WI38 (cell line): Measurements from ENCODE around the gene KAT2B.

Experiments
- H3K4me3 ChIP-seq: 2 replicates; pipeline ENCODE4 v1.5.1; 2011; ENCODE audit warnings: low read depth, mild to moderate bottlenecking, control low read depth, low read length
- TF ChIP-seq, protein P1 (sequence below): IDR thresholded peaks from 2 replicates; pipeline ENCODE4 v1.5.1; 2012; ENCODE audit warnings: low read depth, mild to moderate bottlenecking, control low read depth, low read length

KAT2B gene

DNA sequence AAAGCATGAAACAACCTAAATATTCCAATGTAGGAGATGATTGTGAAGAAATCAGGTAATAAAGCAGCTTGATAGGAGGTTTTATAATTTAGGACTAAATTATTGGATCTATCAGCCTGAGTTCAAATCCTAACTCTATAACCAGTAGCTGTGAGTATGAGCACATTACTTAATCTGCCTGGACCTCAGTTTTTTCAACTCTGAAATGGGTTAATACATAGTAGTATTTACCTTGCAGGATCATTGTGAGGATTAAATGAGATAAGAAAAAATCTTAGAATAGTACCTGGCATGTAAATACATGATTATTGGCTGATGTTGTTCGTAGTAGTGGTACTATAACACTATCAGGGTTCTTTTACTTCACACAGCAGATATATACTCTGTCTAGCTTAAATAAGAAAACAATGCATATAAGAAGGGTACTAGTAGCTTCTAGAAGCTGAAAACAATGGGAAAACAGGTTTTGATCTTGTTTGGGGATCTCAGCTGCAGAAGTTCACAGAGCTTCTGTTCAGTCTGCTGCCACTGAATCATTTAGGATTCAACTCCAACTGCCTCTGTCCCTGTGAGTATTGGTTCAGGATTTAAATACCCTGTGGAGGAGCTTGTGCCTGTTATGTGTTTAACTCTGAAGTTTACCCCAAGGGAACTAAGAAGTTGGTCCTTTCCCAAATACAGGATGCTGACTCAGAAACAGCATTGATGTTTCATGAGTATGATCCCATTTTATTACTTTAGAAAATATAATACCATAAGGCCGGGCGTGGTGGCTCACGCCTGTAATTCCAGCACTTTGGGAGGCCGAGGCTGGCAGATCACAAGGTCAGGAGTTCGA, 34.2 kb downstream of the KAT2B start:
- TF ChIP-seq, protein P1, sequence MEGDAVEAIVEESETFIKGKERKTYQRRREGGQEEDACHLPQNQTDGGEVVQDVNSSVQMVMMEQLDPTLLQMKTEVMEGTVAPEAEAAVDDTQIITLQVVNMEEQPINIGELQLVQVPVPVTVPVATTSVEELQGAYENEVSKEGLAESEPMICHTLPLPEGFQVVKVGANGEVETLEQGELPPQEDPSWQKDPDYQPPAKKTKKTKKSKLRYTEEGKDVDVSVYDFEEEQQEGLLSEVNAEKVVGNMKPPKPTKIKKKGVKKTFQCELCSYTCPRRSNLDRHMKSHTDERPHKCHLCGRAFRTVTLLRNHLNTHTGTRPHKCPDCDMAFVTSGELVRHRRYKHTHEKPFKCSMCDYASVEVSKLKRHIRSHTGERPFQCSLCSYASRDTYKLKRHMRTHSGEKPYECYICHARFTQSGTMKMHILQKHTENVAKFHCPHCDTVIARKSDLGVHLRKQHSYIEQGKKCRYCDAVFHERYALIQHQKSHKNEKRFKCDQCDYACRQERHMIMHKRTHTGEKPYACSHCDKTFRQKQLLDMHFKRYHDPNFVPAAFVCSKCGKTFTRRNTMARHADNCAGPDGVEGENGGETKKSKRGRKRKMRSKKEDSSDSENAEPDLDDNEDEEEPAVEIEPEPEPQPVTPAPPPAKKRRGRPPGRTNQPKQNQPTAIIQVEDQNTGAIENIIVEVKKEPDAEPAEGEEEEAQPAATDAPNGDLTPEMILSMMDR = no peak
- no peak overlapping the region for H3K4me3 ChIP-seq

DNA sequence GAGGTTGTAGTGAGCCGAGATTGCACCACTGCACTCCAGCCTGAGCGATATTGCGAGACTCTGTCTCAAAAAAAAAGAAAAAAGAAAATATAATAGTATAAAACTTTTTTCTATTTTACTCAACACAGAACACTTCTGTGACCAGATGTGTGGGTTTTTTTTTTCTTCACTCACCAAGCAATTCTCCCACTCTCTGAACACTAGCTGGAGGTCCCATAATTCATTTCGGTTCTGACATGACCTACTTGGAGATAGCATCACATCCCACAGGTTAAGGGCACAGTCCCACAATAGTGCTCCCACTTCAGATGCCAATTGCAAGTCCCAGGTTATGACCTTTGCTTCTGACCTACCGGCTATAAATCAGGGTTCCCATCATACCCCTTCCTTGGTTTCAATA, 35.0 kb downstream of the KAT2B start:
- TF ChIP-seq, protein P1 = no peak

DNA sequence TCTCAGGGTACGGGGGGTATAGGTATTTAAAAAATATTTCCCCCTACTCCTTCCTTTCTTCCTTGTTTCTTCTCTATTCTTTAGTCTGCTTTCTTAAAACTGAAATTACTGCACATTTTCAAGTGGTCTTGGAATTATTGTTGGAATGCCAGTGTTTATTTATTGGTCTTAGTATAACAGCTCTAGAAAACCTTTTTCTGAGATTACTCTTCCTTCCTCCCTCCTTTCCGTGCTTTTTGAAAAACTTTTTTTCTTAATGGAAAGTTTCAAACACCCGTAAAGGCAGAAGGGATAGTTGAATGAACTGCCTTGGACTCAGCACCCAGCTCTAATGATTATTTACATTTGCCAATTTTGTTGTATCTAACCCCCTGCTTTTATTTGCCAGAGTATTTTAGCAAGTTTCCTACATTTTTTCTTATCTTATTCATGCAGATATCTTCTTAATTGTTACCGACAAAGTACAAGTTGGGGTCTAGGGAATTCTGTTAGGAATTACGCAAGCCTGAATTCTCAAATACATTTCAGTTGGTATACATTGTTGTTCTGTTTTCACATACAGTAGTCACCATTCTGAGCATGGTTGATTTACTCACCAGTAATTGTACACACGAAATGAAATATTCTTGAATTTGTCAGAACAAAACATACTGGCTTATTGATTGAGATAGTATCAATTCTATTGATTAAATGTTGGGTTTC, 36.2 kb downstream of the KAT2B start:
- H3K4me3 ChIP-seq = no peak overlapping the region
- TF ChIP-seq, protein P1 = no peak

More for the DNA sequence above, 35.0 kb downstream of the KAT2B start:
- H3K4me3 ChIP-seq = no peak overlapping the region

DNA sequence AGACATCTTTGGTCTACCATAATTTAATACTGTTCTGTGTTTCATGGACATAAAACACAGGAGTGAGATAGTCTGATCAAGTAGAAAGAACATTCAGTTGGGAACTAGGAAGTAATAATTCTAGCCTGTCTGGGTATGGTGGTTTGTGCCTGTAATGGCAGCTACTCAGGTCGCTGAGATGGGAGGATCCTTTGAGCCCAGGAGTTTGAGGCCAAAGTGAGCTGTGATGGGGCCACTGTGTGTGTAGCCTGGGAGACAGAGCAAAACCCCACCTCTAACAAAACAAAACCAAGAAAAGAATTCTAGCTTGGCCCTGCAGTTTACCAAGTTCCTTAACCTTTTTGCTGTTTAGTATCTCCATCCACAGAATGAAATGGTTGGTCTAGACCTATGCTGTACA, 36.8 kb downstream of the KAT2B start:
- TF ChIP-seq, protein P1 = no peak
- no peak overlapping the region for H3K4me3 ChIP-seq

DNA sequence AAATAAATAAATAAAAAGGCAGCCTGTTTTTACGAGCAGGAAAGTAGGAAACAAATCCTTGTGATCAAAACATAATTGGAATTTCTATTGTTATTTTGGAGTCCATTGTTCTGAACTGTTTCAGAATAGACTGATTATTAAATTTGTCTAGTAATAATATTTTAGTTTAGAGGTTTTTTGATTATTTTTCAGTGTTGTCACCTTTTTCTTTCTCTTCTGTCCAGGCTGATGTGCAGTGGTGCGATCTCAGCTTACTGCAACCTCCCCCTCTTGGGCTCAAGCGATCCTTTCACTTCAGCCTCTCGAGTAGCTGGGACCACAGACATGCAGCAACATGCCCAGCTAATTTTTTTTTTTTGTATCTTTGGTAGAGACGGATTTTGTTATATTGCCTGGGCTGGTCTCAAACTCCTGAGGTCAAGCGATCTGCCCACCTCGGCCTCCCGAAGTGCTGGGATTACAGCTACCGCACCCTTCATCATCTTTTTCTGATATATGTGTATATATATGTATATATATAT, 38.0 kb downstream of the KAT2B start:
- TF ChIP-seq, protein P1 = no peak

DNA sequence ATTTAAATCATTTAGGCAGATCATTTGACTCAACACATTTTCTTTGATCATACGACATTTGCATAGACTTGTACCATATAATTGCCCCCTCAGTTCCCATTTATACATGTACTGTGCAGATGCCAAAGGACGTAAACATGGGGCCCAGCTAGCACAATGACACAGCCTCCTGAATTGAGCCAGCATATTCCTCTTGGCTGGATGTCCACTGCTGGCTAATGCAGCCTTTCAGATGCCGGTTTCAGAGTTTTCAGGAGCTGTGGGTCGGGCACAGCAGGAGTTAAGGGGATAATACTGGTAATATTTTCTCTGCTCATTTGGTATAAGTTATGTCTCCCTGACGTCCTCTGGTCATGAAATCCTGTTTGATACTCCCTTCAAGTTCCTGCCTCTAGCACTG, 39.4 kb downstream of the KAT2B start:
- TF ChIP-seq, protein P1 = no peak

More for the DNA sequence above, 38.0 kb downstream of the KAT2B start:
- no peak overlapping the region for H3K4me3 ChIP-seq

DNA sequence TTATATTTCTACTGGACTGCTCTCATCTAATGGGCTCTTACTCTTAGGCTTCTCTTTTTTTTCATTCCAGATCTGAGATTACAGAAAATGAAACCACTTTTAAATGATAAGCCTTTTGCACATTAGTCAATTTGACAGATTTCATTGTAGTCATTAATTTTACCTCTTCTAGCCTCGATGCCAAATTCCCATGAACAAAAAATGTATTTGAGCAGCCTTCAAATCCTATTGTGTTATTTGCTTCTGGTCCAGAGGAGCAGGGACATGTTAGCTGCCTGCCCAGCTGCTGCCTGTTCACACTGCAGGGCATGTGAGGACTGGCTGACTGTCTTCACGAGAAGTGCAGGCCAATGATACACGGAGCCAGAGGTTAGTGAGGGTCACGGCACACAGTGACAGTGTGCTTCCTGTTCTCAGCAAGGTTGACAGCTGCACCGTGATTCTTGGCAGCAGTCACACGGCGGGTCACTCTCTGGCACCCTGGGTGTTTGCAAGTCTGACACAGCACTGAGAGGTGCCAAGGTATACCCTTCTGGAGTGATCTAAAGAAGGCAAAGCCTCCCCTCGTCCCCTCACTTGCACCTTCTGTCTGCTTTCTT, 40.8 kb downstream of the KAT2B start:
- H3K4me3 ChIP-seq = no peak overlapping the region
- TF ChIP-seq, protein P1 = no peak

More for the DNA sequence above, 39.4 kb downstream of the KAT2B start:
- H3K4me3 ChIP-seq = no peak overlapping the region
